ENCODE results near the gene ARID1B.

Gene ARID1B

DNA sequence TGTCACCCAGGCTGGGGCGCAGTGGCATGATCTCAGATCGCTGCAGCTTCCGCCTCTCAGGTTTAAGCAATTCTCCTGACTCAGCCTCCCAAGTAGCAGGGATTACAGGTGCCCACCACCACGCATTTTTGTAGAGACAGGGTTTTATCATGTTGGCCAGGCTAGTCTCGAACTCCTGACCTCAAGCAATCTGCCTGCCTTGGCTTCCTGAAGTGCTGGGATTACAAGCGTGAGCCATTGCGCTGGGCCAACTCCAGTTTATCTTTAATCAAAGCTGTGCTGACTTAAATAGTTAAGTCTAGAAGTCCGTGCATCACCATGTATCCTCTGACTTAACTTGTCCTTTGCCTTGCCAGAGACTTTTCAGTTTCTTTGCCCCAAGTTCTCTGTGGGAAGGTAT, 321.8 kb downstream of the ARID1B start:
- no peaks in the 10 kb centered on the region for H3K79me1 ChIP-seq (ENCODE audit: low read length)
- H2BK120ac ChIP-seq (ENCODE audit: insufficient read depth, low read length, poor library complexity): no peak overlapping the region
- no peak overlapping the region for H3K14ac ChIP-seq (ENCODE audit: low read length)
- no CpG with 5 or more reads among the region's 8 CpGs for WGBS (ENCODE audit: extremely low coverage, insufficient coverage, insufficient read length)
- no peak overlapping the region for H4K91ac ChIP-seq (ENCODE audit: low read depth, low read length)
- no peak overlapping the region for H3K27ac ChIP-seq (ENCODE audit: low read depth, low read length)
- H4K12ac ChIP-seq (ENCODE audit: low read depth, low read length): no peak overlapping the region
- H3K4me1 ChIP-seq (ENCODE audit: control insufficient read depth in 1 of 2, insufficient read depth in 2 of 2, low read length in 2 of 2): no peaks in the 10 kb centered on the region
- H3K23ac ChIP-seq (ENCODE audit: low read length): no peak overlapping the region
- DNase-seq: no peak
- peaks cover 2% of the 10 kb centered on the region for H3K79me2 ChIP-seq (ENCODE audit: control insufficient read depth, insufficient read depth, low read length, poor library complexity)
- H2BK5ac ChIP-seq (ENCODE audit: low read depth, low read length, poor library complexity): no peak overlapping the region
- H3K18ac ChIP-seq (ENCODE audit: low read length): no peak overlapping the region
- no peak overlapping the region for H3K4me2 ChIP-seq (ENCODE audit: low read length)
- peaks cover 2 to 8% of the 10 kb centered on the region in 2 experiments for H3K36me3 ChIP-seq (ENCODE audit: control insufficient read depth in 1 of 2, insufficient read depth in 2 of 2, low read length in 2 of 2)
- no peak overlapping the region for H2AK5ac ChIP-seq (ENCODE audit: low read length)
- H4K8ac ChIP-seq (ENCODE audit: low read depth, low read length): no peak overlapping the region
- no peak overlapping the region for H2BK12ac ChIP-seq (ENCODE audit: low read length)
- no peaks in the 10 kb centered on the region for H3K9me3 ChIP-seq (ENCODE audit: insufficient read depth, low read depth, low read length)
- H3K4me3 ChIP-seq (ENCODE audit: low read depth, low read length): no peak overlapping the region
- H2AFZ ChIP-seq (ENCODE audit: insufficient read depth, low read length, poor library complexity): no peak overlapping the region
- no peak overlapping the region for H3K9ac ChIP-seq (ENCODE audit: low read length)
- H3K27me3 ChIP-seq (ENCODE audit: insufficient read depth, low read length): no peaks in the 10 kb centered on the region
- H3K4ac ChIP-seq (ENCODE audit: low read depth, low read length): no peak overlapping the region

DNA sequence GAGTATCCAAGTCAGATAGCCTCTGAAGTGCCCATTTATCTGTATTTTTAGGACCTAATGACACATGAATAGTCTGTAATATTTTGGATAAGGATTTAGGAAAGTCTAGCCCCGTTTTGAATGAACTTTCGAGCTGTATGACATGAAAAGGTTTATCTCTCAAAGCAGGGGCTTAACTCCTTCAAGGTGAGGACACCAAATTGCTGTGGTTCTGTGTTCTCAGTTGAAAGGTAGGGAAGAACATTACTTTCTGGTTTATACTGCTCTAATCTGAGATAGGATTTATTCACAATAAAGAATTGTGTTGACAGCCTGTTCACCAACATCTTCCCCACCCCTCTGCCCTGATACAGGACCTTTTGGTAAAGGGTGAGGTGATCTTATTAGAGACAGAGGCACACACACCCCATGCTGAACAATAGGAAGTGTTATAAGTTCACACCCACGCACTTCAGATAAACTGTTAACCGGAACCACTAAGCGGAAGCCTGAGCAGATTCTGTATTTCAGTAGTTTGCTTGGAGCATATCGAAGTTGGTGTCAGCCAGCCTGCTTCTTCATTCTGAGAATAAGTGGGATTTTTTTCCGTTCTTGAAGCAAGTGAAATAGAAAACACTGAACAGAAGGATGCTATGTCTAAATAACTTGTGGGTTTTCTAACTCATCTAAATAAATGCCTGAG, 322.9 kb downstream of the ARID1B start:
- Histone ChIP-seq H2BK5ac (ENCODE audit: low read depth, low read length, poor library complexity) (no peak overlapping the region), H2AK5ac (ENCODE audit: low read length) (no peak overlapping the region), H3K14ac (ENCODE audit: low read length) (no peak overlapping the region), H3K27me3 (ENCODE audit: insufficient read depth, low read length) (no peaks in the 10 kb centered on the region), H4K91ac (ENCODE audit: low read depth, low read length) (no peak overlapping the region), H3K36me3 (ENCODE audit: control insufficient read depth in 1 of 2, insufficient read depth in 2 of 2, low read length in 2 of 2) (peaks cover 2 to 8% of the 10 kb centered on the region in 2 experiments), H3K79me2 (ENCODE audit: control insufficient read depth, insufficient read depth, low read length, poor library complexity) (peaks cover 2% of the 10 kb centered on the region), H2AFZ (ENCODE audit: insufficient read depth, low read length, poor library complexity) (no peak overlapping the region), H3K4me3 (ENCODE audit: low read depth, low read length) (no peak overlapping the region), H3K18ac (ENCODE audit: low read length) (no peak overlapping the region), H3K27ac (ENCODE audit: low read depth, low read length) (no peak overlapping the region), H3K9me3 (ENCODE audit: insufficient read depth, low read depth, low read length) (no peaks in the 10 kb centered on the region), H2BK120ac (ENCODE audit: insufficient read depth, low read length, poor library complexity) (no peak overlapping the region), H3K9ac (ENCODE audit: low read length) (no peak overlapping the region), H2BK12ac (ENCODE audit: low read length) (no peak overlapping the region), H4K8ac (ENCODE audit: low read depth, low read length) (no peak overlapping the region), H3K4me2 (ENCODE audit: low read length) (no peak overlapping the region), H3K79me1 (ENCODE audit: low read length) (no peaks in the 10 kb centered on the region), H3K4me1 (ENCODE audit: control insufficient read depth in 1 of 2, insufficient read depth in 2 of 2, low read length in 2 of 2) (no peaks in the 10 kb centered on the region), H3K23ac (ENCODE audit: low read length) (no peak overlapping the region), H3K4ac (ENCODE audit: low read depth, low read length) (no peak overlapping the region), H4K12ac (ENCODE audit: low read depth, low read length) (no peak overlapping the region)
- DNase-seq: no peak
- no CpG with 5 or more reads among the region's 7 CpGs for WGBS (ENCODE audit: extremely low coverage, insufficient coverage, insufficient read length)

DNA sequence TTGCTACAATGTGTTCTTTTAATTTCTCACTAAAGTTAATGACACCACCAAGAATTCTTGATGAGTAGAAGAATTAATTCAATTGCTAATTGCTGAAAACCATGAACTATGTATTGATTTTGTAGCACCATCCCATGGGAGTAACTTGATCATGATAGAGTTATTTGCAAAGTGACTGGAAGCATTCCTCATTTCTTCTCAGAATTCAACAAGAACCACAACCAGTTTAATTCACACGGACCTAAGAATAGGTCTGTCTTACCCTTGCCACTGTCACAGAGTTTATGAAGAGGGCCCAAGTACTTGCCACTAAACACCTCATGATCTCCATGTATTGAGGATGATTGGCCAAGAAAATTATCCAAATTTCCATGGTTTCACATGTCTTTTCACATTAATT, 324.0 kb downstream of the ARID1B start:
- no CpG with 5 or more reads among the region's 1 CpG for WGBS (ENCODE audit: extremely low coverage, insufficient coverage, insufficient read length)
- no peak overlapping the region for H3K18ac ChIP-seq (ENCODE audit: low read length)
- H4K12ac ChIP-seq (ENCODE audit: low read depth, low read length): no peak overlapping the region
- H3K27ac ChIP-seq (ENCODE audit: low read depth, low read length): no peak overlapping the region
- H2BK5ac ChIP-seq (ENCODE audit: low read depth, low read length, poor library complexity): no peak overlapping the region
- H3K4me3 ChIP-seq (ENCODE audit: low read depth, low read length): no peak overlapping the region
- no peaks in the 10 kb centered on the region for H3K9me3 ChIP-seq (ENCODE audit: insufficient read depth, low read depth, low read length)
- H2BK12ac ChIP-seq (ENCODE audit: low read length): no peak overlapping the region
- DNase-seq: no peak
- H3K27me3 ChIP-seq (ENCODE audit: insufficient read depth, low read length): no peaks in the 10 kb centered on the region
- H2AK5ac ChIP-seq (ENCODE audit: low read length): no peak overlapping the region
- no peak overlapping the region for H3K14ac ChIP-seq (ENCODE audit: low read length)
- no peak overlapping the region for H2AFZ ChIP-seq (ENCODE audit: insufficient read depth, low read length, poor library complexity)
- no peak overlapping the region for H3K9ac ChIP-seq (ENCODE audit: low read length)
- H3K4ac ChIP-seq (ENCODE audit: low read depth, low read length): no peak overlapping the region
- H4K91ac ChIP-seq (ENCODE audit: low read depth, low read length): no peak overlapping the region
- no peak overlapping the region for H3K23ac ChIP-seq (ENCODE audit: low read length)
- H3K4me1 ChIP-seq (ENCODE audit: control insufficient read depth in 1 of 2, insufficient read depth in 2 of 2, low read length in 2 of 2): peaks cover 1 to 3% of the 10 kb centered on the region in 2 experiments
- H4K8ac ChIP-seq (ENCODE audit: low read depth, low read length): no peak overlapping the region
- H3K79me1 ChIP-seq (ENCODE audit: low read length): no peaks in the 10 kb centered on the region
- H3K36me3 ChIP-seq (ENCODE audit: control insufficient read depth in 1 of 2, insufficient read depth in 2 of 2, low read length in 2 of 2): peaks cover 2 to 8% of the 10 kb centered on the region in 2 experiments
- no peak overlapping the region for H3K4me2 ChIP-seq (ENCODE audit: low read length)
- no peak overlapping the region for H2BK120ac ChIP-seq (ENCODE audit: insufficient read depth, low read length, poor library complexity)
- peaks cover 2% of the 10 kb centered on the region for H3K79me2 ChIP-seq (ENCODE audit: control insufficient read depth, insufficient read depth, low read length, poor library complexity)

DNA sequence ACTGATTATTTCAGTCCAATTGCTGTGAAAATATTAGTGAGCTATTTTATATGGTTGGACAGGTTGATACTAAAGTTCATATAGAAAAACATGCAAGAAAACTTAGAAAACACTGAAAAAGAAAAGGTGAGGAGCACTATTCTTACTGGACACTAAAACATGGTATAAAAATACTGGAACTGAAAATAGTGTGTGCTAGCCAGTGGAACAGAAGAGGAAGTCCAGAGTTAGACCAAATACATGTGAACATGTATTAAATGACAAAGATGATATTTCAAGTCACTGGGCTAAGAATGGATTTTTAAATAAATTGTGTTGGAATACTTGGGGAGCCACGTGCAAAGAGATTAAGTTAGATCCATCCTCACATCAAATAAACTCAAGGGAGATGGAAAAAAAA, 327.6 kb downstream of the ARID1B start:
- no peak overlapping the region for H2BK12ac ChIP-seq (ENCODE audit: low read length)
- H3K4me3 ChIP-seq (ENCODE audit: low read depth, low read length): no peak overlapping the region
- H3K79me2 ChIP-seq (ENCODE audit: control insufficient read depth, insufficient read depth, low read length, poor library complexity): no peaks in the 10 kb centered on the region
- H3K9ac ChIP-seq (ENCODE audit: low read length): no peak overlapping the region
- no peak overlapping the region for H3K4ac ChIP-seq (ENCODE audit: low read depth, low read length)
- no peaks in the 10 kb centered on the region for H3K36me3 ChIP-seq (ENCODE audit: control insufficient read depth in 1 of 2, insufficient read depth in 2 of 2, low read length in 2 of 2)
- H2AK5ac ChIP-seq (ENCODE audit: low read length): no peak overlapping the region
- peaks cover 3 to 6% of the 10 kb centered on the region in 2 experiments for H3K4me1 ChIP-seq (ENCODE audit: control insufficient read depth in 1 of 2, insufficient read depth in 2 of 2, low read length in 2 of 2)
- H2AFZ ChIP-seq (ENCODE audit: insufficient read depth, low read length, poor library complexity): no peak overlapping the region
- no peak for DNase-seq
- H2BK120ac ChIP-seq (ENCODE audit: insufficient read depth, low read length, poor library complexity): no peak overlapping the region
- H4K12ac ChIP-seq (ENCODE audit: low read depth, low read length): no peak overlapping the region
- H4K8ac ChIP-seq (ENCODE audit: low read depth, low read length): no peak overlapping the region
- no peak overlapping the region for H3K27ac ChIP-seq (ENCODE audit: low read depth, low read length)
- H3K4me2 ChIP-seq (ENCODE audit: low read length): no peak overlapping the region
- no peaks in the 10 kb centered on the region for H3K9me3 ChIP-seq (ENCODE audit: insufficient read depth, low read depth, low read length)
- H3K18ac ChIP-seq (ENCODE audit: low read length): no peak overlapping the region
- no CpG with 5 or more reads among the region's 1 CpG for WGBS (ENCODE audit: extremely low coverage, insufficient coverage, insufficient read length)
- H4K91ac ChIP-seq (ENCODE audit: low read depth, low read length): no peak overlapping the region
- H2BK5ac ChIP-seq (ENCODE audit: low read depth, low read length, poor library complexity): no peak overlapping the region
- no peaks in the 10 kb centered on the region for H3K27me3 ChIP-seq (ENCODE audit: insufficient read depth, low read length)
- no peak overlapping the region for H3K23ac ChIP-seq (ENCODE audit: low read length)
- no peak overlapping the region for H3K14ac ChIP-seq (ENCODE audit: low read length)
- no peaks in the 10 kb centered on the region for H3K79me1 ChIP-seq (ENCODE audit: low read length)

Measured in trophoblast cell (in vitro differentiated cells and primary cell).